Muscle of leg (tissue), 11 donors: ENCODE results near the gene WDTC1. TPM values are rescaled to one million over a fixed set of nuclear protein-coding genes. Genes with fewer than 3 reads are reported as not detected.
A peak's percentile ranks its signal among the peaks of the same experiment; 100 is the strongest.
"Not testable (repeated sequence)": the region's sequence is repeated elsewhere in the genome, so short reads cannot be mapped to it uniquely, and the experiment has no call there.

Experiments
- DNase-seq: peaks from one replicate; pipeline ENCODE4 v3.0.0; 2013
- H3K27ac ChIP-seq: one replicate; pipeline ENCODE4 v1.5.1; 2013; ENCODE audit warnings: mild to moderate bottlenecking, low read length, control low read depth
- H3K27me3 ChIP-seq: one replicate; pipeline ENCODE4 v1.6.1; 2013; ENCODE audit warnings: low read length; ENCODE audit not compliant: control insufficient read depth, insufficient read depth
- H3K36me3 ChIP-seq: one replicate; pipeline ENCODE4 v1.6.1; 2013; ENCODE audit warnings: low read length; ENCODE audit not compliant: control insufficient read depth, insufficient read depth
- H3K4me1 ChIP-seq: one replicate; pipeline ENCODE4 v1.6.1; 2013; ENCODE audit warnings: low read length; ENCODE audit not compliant: control insufficient read depth, insufficient read depth
- H3K4me3 ChIP-seq: one replicate; pipeline ENCODE4 v1.5.1; 2013; ENCODE audit warnings: low read length, control low read depth
- H3K9me3 ChIP-seq: replicated peaks from 2 replicates; pipeline ENCODE4 v1.6.1; 2013; ENCODE audit warnings: low read depth, low read length; ENCODE audit not compliant: control insufficient read depth
- WGBS: methylation state at CpG from one replicate; pipeline ENCODE4 v1.1.5; 2013; ENCODE audit warnings: missing lambda C conversion rate; ENCODE audit not compliant: insufficient coverage; 5-methylcytosine and 5-hydroxymethylcytosine counted together
- polyA plus RNA-seq, 8 donors: library from polyadenylated mRNA; unstranded; fragments of 120-200 nt; gene quantifications; one replicate each; pipeline versions ENCODE4 v1.2.1 to v1.2.3, GENCODE V29; 2013; ENCODE audit warnings: inconsistent platforms in 1 of 8, low replicate concordance in 1 of 8; ENCODE audit not compliant: insufficient read length in 8 of 8, insufficient read depth in 1 of 8
- total RNA-seq: library from RNA; stranded (reverse); fragments of 120-200 nt; gene quantifications from one replicate; pipeline ENCODE4 v1.2.4, GENCODE V29; 2013

The WDTC1 gene
- total and polyA plus RNA-seq, 9 donors, result 11.3 to 30.7 (median 27.4) TPM

- Histone ChIP-seq H3K27me3 (no peaks in the 10 kb centered on the region), H3K27ac (no peak overlapping the region), H3K9me3 (no peaks in the 10 kb centered on the region), H3K36me3 (no peaks in the 10 kb centered on the region), H3K4me1 (no peaks in the 10 kb centered on the region), H3K4me3 (no peak overlapping the region)
- WGBS, result no CpG with 5 or more reads among the region's 6 CpGs
- no peak for DNase-seq
These were observed 17.0 kb upstream of the WDTC1 start for GRCh38 chr1:27217401-27217800.

- H3K9me3 ChIP-seq, result no peaks in the 10 kb centered on the region
- no peak overlapping the region for H3K27ac ChIP-seq
- H3K4me3 ChIP-seq, result no peak overlapping the region
- H3K27me3 ChIP-seq, result no peaks in the 10 kb centered on the region
- no peaks in the 10 kb centered on the region for H3K4me1 ChIP-seq
- no peaks in the 10 kb centered on the region for H3K36me3 ChIP-seq
- no peak for DNase-seq
- no CpG with 5 or more reads among the region's 3 CpGs for WGBS
These were observed 15.7 kb upstream of the WDTC1 start for GRCh38 chr1:27218736-27219135.

DNA sequence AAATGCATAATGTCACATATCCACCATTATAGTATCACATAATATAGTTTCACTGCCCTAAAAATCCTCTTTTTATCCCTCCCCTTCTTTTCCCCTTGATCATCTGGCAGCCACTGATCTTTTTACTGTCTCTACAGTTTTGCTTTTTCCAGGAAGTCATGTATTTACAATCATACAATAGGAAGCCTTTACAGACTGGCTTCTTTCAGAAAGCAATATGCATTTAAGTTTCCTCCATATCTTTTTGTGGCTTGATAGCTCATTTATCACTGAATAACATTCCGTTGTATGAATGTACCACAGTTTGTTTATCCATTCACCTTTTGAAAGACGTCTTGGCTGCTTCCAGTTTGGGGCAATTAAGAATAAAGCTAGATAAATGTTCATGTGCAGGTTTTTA is 14.3 kb upstream of the WDTC1 start:
- no peaks in the 10 kb centered on the region for H3K9me3 ChIP-seq
- H3K4me3 ChIP-seq, result no peak overlapping the region
- no peak for DNase-seq
- H3K36me3 ChIP-seq, result no peaks in the 10 kb centered on the region
- no peaks in the 10 kb centered on the region for H3K27me3 ChIP-seq
- no CpG with 5 or more reads among the region's 2 CpGs for WGBS
- no peak overlapping the region for H3K27ac ChIP-seq
- no peaks in the 10 kb centered on the region for H3K4me1 ChIP-seq

GRCh38 chr1:27220702-27221497 is 13.5 kb upstream of the WDTC1 start:
- not testable (repeated sequence) for H3K4me3 ChIP-seq, DNase-seq, H3K4me1 ChIP-seq, H3K36me3 ChIP-seq, H3K27me3 ChIP-seq, H3K27ac ChIP-seq, H3K9me3 ChIP-seq
- no CpG with 5 or more reads among the region's 5 CpGs for WGBS

DNA sequence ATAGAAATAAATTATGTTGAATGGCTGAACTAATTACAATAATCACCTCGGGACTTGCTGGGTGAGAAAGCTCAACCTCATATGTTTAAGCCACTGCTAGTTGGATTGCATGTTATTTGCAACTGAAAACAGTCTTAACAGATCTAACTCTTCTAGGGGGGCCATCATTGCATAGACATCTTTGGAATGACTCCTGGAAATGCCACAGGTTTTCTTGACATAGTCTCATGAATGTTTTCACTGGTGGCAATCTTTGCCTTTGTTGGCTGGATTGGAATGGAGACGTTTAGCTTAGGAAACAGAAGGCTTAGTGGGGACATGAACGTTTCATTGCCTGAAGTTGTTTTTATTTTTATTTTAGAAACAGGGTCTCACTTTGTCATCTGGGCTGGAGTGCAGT is 8.8 kb upstream of the WDTC1 start:
- DNase-seq, result no peak
- 80% methylated on average over 1 of the region's 3 CpGs for WGBS
- H3K36me3 ChIP-seq, result no peaks in the 10 kb centered on the region
- H3K27me3 ChIP-seq, result no peaks in the 10 kb centered on the region
- H3K27ac ChIP-seq, result no peak overlapping the region
- no peaks in the 10 kb centered on the region for H3K4me1 ChIP-seq
- no peaks in the 10 kb centered on the region for H3K9me3 ChIP-seq
- H3K4me3 ChIP-seq, result no peak overlapping the region

DNA sequence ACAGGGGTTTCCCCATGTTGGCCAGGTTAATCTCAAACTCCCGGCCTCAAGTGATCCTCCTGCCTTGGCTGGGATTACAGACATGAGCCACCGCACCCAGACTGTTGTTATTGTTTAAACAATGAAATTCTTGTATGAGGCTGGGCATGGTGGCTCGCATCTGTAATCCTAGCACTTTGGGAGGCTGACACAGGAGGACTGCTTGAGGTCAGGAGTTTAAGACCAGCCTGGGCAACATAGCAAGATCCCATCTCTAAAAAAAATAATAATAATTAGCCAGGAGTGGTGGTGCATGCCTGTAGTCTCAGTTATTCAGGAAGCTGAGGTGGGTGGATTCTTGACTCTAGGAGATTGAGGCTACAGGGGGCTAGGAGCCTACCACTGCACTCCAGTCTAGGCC is 6.7 kb upstream of the WDTC1 start:
- no peak for DNase-seq
- H3K27me3 ChIP-seq, result no peaks in the 10 kb centered on the region
- H3K27ac ChIP-seq, result no peak overlapping the region
- WGBS, result 82% methylated on average over 2 of the region's 3 CpGs
- H3K36me3 ChIP-seq, result no peaks in the 10 kb centered on the region
- no peaks in the 10 kb centered on the region for H3K9me3 ChIP-seq
- no peaks in the 10 kb centered on the region for H3K4me1 ChIP-seq
- no peak overlapping the region for H3K4me3 ChIP-seq

- Histone ChIP-seq H3K9me3 (no peaks in the 10 kb centered on the region), H3K36me3 (no peaks in the 10 kb centered on the region), H3K4me1 (peaks cover 15% of the 10 kb centered on the region), H3K4me3 (peak overlapping the region; percentile 59), H3K27ac (peak overlapping the region; percentile 38), H3K27me3 (no peaks in the 10 kb centered on the region)
- WGBS, result 61% methylated on average over 5 of the region's 9 CpGs
- DNase-seq, result peak; percentile 18
These were observed 774 bp upstream of the WDTC1 start for GRCh38 chr1:27233667-27234048.

- Histone ChIP-seq H3K36me3 (no peaks in the 10 kb centered on the region), H3K4me1 (peaks cover 15% of the 10 kb centered on the region), H3K4me3 (peak overlapping the region; percentile 59), H3K27ac (peak overlapping the region; percentile 32), H3K9me3 (no peaks in the 10 kb centered on the region), H3K27me3 (no peaks in the 10 kb centered on the region)
- WGBS, result 41% methylated on average over 3 of the region's 7 CpGs
- DNase-seq, result no peak
These were observed 1.4 kb downstream of the WDTC1 start for GRCh38 chr1:27235827-27236226.

GRCh38 chr1:27237112-27237511 is 2.7 kb downstream of the WDTC1 start:
- H3K4me1 ChIP-seq, result peaks cover 15% of the 10 kb centered on the region
- peak; percentile 21 for DNase-seq
- H3K27me3 ChIP-seq, result no peaks in the 10 kb centered on the region
- no peak overlapping the region for H3K27ac ChIP-seq
- 100% methylated on average over 1 of the region's 4 CpGs for WGBS
- no peaks in the 10 kb centered on the region for H3K36me3 ChIP-seq
- H3K4me3 ChIP-seq, result no peak overlapping the region
- H3K9me3 ChIP-seq, result no peaks in the 10 kb centered on the region

- H3K4me1 ChIP-seq, result peaks cover 15% of the 10 kb centered on the region
- H3K27ac ChIP-seq, result no peak overlapping the region
- no peak for DNase-seq
- no peaks in the 10 kb centered on the region for H3K27me3 ChIP-seq
- no peak overlapping the region for H3K4me3 ChIP-seq
- no peaks in the 10 kb centered on the region for H3K36me3 ChIP-seq
- no peaks in the 10 kb centered on the region for H3K9me3 ChIP-seq
These were observed 3.6 kb downstream of the WDTC1 start for GRCh38 chr1:27238032-27238431.

DNA sequence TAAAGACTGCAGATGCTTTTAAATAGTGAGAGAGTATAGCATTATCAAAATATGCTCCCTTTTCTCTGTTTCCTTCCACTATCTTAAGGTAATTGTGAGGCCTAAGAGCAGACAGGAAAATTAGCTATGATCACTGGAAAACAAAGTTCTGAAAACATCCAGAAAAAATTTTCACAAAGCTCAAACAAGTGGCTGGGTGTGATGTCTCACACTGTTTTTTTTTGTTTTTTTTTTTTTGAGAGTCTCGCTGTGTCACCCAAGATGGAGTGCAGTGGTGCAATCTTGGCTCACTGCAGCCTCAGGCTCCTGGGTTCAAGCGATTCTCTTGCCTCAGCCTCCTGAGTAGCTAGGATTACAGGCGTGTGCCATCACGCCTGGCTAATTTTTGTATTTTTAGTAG is 7.2 kb downstream of the WDTC1 start:
- Histone ChIP-seq H3K36me3 (peaks cover 2% of the 10 kb centered on the region), H3K4me3 (no peak overlapping the region), H3K27me3 (no peaks in the 10 kb centered on the region), H3K4me1 (no peaks in the 10 kb centered on the region), H3K9me3 (no peaks in the 10 kb centered on the region), H3K27ac (no peak overlapping the region)
- WGBS, result 83% methylated on average over 1 of the region's 4 CpGs
- DNase-seq, result no peak
